ENCODE measurements around the gene KIFC1.

KIFC1 gene

GRCh38 chr6:33445119-33445603 is 53.5 kb downstream of the KIFC1 start:
- DNase-seq = no peak

- no peak for DNase-seq
Observed at GRCh38 chr6:33446356-33446755, 54.7 kb downstream of the KIFC1 start.

GRCh38 chr6:33450434-33450833 is 58.8 kb downstream of the KIFC1 start:
- DNase-seq = no peak

- DNase-seq = no peak
Observed at GRCh38 chr6:33451606-33452005, 60.0 kb downstream of the KIFC1 start.

GRCh38 chr6:33452496-33452895 is 60.9 kb downstream of the KIFC1 start:
- DNase-seq = no peak

- no peak for DNase-seq
Observed at GRCh38 chr6:33453393-33454008, 61.9 kb downstream of the KIFC1 start.

- DNase-seq = peak; percentile 96
Observed at GRCh38 chr6:33454009-33454946, 62.7 kb downstream of the KIFC1 start, which contains the start of gene ZBTB9. Gene ZBTB9 (plus strand): TSS chr6:33454576. CDS start chr6:33455101, 525 bp downstream.

- no peak for DNase-seq
Observed at GRCh38 chr6:33455051-33455450, 63.4 kb downstream of the KIFC1 start.

GRCh38 chr6:33456156-33456555 is 64.5 kb downstream of the KIFC1 start:
- no peak for DNase-seq

GRCh38 chr6:33458676-33459075 is 67.1 kb downstream of the KIFC1 start:
- DNase-seq = no peak

GRCh38 chr6:33459226-33459625 is 67.6 kb downstream of the KIFC1 start:
- DNase-seq = no peak
